ENCODE data around the gene ZNF235.
"Not testable (repeated sequence)": the region's sequence is repeated elsewhere in the genome, so short reads cannot be mapped to it uniquely, and the experiment has no call there.

Gene ZNF235

DNA sequence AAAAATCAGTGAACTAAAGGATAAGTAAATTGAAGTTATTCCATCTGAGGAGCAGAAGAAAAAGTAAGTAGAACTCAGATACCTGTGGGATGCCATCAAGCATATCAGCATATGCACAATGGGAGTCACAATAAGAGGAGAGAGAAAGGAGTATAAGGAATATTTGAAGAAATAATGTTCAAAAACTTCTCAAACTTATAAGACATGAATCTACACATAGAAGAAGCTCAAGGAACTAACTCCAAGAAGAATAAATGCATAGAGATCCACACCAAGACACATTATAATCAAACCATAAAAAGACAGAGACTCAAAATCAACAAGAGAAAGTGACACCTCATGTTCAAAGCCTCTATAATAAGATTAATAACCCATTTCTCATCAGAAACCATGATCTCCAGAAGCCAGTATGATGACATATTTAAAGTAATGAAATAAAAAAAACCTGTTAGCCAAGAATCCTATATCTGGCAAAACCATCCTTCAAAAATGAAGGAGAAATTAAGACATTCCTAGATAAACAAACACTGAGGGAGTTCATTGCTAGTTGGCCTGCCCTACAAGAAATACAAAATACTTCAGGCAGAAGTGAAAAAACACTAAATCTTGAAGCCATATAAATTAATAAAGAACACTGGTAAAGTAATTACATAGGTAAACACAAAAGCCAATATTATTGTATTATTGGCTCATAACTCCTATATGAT is 49.0 kb downstream of the ZNF235 start:
- DNase-seq: no peak

DNA sequence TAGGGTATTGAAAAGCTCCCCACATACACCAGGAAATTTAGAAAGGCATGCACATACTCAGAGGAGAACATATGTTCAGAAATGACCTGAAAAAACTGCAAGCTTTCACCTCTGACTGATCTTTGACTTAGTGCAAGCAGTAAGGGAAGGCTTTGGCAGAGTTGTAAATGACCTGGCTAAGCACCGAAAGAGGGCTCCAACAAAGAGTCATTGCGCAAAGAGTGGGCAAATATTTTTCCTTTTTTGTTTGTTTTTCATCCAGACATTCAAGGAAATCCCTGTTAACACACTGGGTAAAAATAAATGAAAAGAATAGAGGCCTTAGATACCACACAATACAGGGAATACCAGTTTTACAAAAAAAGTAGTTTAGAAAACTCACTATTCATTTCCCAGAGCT is 50.3 kb downstream of the ZNF235 start:
- DNase-seq: no peak

DNA sequence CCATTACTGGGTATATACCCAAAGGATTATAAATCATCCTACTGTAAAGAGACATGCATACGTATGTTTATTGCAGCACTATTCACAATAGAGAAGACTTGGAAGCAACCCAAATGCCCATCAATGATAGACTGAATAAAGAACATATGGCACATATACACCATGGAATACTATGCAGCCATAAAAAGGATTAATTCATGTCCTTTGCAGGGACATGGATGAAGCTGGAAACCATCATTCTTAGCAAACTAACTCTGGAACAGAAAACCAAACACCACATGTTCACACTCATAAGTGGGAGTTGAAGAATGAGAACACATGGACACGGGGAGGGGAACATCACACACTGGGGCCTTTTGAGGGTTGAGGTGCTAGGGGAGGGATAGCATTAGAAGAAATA is 51.4 kb downstream of the ZNF235 start:
- not testable (repeated sequence) for DNase-seq

DNA sequence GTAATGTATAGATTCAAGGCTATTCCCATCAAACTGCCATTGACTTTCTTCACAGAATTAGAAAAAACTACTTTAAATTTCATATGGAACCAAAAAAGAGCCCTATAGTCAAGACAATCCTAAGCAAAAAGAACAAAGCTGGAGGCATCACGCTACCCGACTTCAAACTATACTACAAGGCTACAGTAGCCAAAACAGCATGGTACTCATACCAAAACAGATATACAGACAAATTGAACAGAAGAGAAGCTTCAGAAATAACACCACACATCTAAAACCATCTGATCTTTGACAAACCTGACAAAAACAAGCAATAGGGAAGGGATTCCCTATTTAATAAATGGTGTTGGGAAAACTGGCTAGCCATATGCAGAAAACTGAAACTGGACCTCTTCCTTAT is 52.5 kb downstream of the ZNF235 start:
- not testable (repeated sequence) for DNase-seq

DNA sequence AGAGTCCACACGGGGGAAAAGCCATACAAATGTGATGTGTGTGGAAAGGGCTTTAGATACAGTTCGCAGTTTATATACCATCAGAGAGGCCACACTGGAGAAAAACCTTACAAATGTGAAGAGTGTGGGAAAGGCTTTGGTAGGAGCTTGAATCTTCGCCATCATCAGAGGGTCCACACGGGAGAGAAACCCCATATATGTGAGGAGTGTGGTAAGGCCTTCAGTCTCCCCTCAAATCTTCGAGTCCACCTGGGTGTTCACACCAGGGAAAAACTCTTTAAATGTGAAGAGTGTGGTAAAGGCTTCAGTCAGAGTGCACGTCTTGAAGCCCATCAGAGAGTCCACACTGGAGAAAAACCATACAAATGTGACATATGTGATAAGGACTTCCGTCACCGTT is 68.4 kb downstream of the ZNF235 start:
- DNase-seq: no peak
